RWPE1 (cell line): ENCODE results near the gene CNOT9.
"Not testable (repeated sequence)": the region's sequence is repeated elsewhere in the genome, so short reads cannot be mapped to it uniquely, and the experiment has no call there.

Experiments
- CTCF ChIA-PET: fragments of 350-600 bp; sonication (Branson Sonifier 250); formaldehyde crosslinking; extraction: SDS; loops from one replicate; lab custom pipeline; 2021; lab: Yijun Ruan, JAX
- POLR2A ChIA-PET: fragments of 400-600 bp; formaldehyde crosslinking; extraction: SDS; loops from one replicate; lab custom pipeline; 2020; ENCODE audit warnings: antibody characterized with exemption; ENCODE audit not compliant: low non-redundant PET; lab: Yijun Ruan, JAX
- DNase-seq: peaks from one replicate; pipeline ENCODE4 v3.0.0; 2012; ENCODE audit warnings: low spot score
- H3K27ac ChIP-seq: fragments of 450-650 bp; 2 replicates; pipeline ENCODE4 v1.5.1; 2017
- TF ChIP-seq, protein P1 (sequence below): fragments of 450-650 bp; conservative IDR thresholded peaks from 2 replicates; pipeline ENCODE4 v1.5.1; 2017; ENCODE audit warnings: low read depth, mild to moderate bottlenecking

Gene CNOT9

GRCh38 chr2:218540015-218540414 lies 28.6 kb upstream of the CNOT9 start:
- ChIA-PET CTCF (no interaction called here), POLR2A (interaction anchor here (0.7 kb wide), 1 partner anchor 410 kb away, joined by 3 read pairs; no protein-coding TSS in a partner anchor)
- TF ChIP-seq, protein P1, sequence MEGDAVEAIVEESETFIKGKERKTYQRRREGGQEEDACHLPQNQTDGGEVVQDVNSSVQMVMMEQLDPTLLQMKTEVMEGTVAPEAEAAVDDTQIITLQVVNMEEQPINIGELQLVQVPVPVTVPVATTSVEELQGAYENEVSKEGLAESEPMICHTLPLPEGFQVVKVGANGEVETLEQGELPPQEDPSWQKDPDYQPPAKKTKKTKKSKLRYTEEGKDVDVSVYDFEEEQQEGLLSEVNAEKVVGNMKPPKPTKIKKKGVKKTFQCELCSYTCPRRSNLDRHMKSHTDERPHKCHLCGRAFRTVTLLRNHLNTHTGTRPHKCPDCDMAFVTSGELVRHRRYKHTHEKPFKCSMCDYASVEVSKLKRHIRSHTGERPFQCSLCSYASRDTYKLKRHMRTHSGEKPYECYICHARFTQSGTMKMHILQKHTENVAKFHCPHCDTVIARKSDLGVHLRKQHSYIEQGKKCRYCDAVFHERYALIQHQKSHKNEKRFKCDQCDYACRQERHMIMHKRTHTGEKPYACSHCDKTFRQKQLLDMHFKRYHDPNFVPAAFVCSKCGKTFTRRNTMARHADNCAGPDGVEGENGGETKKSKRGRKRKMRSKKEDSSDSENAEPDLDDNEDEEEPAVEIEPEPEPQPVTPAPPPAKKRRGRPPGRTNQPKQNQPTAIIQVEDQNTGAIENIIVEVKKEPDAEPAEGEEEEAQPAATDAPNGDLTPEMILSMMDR: no peak
- H3K27ac ChIP-seq: no peak overlapping the region
- DNase-seq: no peak

DNA sequence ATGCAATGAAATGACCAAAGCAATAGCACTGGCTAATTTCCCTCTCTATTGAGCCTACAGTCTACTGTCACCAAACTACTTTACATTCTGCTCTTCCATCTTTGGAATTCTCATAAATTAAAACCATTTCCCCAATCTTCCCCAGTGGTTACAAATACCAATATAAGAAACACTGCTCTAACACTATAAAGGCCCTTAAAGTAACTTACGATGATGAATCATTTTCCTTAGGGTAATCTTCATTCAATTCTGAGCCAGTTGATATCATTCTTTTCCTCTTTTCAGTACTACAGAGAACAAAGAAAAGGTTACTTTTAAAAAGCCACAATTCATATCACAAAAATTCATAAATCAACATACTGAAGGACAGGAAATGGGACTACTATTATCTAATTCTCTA lies 22.6 kb upstream of the CNOT9 start:
- no peak overlapping the region for H3K27ac ChIP-seq
- POLR2A ChIA-PET: no interaction called here
- TF ChIP-seq, protein P1: no peak
- DNase-seq: no peak
- CTCF ChIA-PET: no interaction called here

DNA sequence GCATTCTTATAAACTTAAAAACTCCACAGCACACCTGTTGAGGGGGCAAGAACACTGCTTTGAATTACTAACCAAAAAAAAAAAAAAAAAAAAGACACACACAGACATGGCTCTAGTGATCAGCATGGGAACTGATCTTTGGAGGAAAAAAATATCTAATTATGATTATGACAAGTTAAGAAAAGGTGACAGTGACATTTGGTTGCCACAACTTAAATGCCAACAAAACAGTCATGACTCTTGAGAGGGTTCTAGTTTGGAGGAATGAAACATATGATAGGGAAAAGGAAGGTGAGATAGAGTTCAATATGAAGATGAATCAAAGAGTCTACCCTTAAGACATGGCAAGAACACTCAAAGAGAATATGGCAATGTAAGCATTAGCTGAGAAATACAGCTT lies 21.1 kb upstream of the CNOT9 start:
- DNase-seq: no peak
- no peak overlapping the region for H3K27ac ChIP-seq
- CTCF ChIA-PET: interaction anchor here (0.5 kb wide), 1 partner anchor 13 kb away, joined by 5 read pairs; no protein-coding TSS in a partner anchor
- TF ChIP-seq, protein P1: no peak
- POLR2A ChIA-PET: no interaction called here

GRCh38 chr2:218547978-218548377 lies 20.7 kb upstream of the CNOT9 start:
- TF ChIP-seq, protein P1: no peak
- no peak overlapping the region for H3K27ac ChIP-seq
- ChIA-PET POLR2A (no interaction called here), CTCF (interaction anchor here (0.5 kb wide), 1 partner anchor 12 kb away, joined by 5 read pairs; no protein-coding TSS in a partner anchor)
- no peak for DNase-seq

GRCh38 chr2:218554225-218554624 lies 14.4 kb upstream of the CNOT9 start:
- DNase-seq: not testable (repeated sequence)

GRCh38 chr2:218555527-218555926 lies 13.1 kb upstream of the CNOT9 start:
- H3K27ac ChIP-seq: no peak overlapping the region
- ChIA-PET POLR2A (no interaction called here), CTCF (no interaction called here)
- no peak for DNase-seq
- TF ChIP-seq, protein P1: no peak

More at GRCh38 chr2:218554225-218554624, 14.4 kb upstream of the CNOT9 start:
- H3K27ac ChIP-seq, CTCF ChIA-PET, POLR2A ChIA-PET: not testable (repeated sequence)

- H3K27ac ChIP-seq: no peak overlapping the region
- no peak for DNase-seq
- TF ChIP-seq, protein P1: no peak
- ChIA-PET CTCF (interaction anchor here (0.8 kb wide), 1 partner anchor 15 kb away, joined by 4 read pairs; no protein-coding TSS in a partner anchor), POLR2A (no interaction called here)
These were observed 10.7 kb upstream of the CNOT9 start for GRCh38 chr2:218557941-218558340.
